ENCODE data around the gene EML6.

DNA sequence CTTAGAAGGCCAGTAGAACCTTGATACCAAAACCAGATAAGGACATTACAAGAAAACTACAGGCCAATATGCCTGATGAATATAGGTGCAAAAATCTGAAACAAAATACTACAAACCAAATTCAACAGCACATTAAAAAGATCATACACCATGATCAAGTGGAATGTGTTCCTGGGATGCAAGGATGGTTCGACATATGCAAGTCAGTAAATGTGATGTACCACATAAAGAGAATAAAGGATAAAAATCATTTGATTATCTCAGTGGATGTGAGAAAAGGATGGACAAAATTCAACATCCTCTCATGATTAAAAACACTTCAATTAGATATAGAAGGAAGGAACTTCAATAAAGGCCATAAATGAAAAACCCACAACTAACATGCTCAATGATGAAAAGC, 197.2 kb downstream of the EML6 start:
- TF ChIP-seq, protein P1, sequence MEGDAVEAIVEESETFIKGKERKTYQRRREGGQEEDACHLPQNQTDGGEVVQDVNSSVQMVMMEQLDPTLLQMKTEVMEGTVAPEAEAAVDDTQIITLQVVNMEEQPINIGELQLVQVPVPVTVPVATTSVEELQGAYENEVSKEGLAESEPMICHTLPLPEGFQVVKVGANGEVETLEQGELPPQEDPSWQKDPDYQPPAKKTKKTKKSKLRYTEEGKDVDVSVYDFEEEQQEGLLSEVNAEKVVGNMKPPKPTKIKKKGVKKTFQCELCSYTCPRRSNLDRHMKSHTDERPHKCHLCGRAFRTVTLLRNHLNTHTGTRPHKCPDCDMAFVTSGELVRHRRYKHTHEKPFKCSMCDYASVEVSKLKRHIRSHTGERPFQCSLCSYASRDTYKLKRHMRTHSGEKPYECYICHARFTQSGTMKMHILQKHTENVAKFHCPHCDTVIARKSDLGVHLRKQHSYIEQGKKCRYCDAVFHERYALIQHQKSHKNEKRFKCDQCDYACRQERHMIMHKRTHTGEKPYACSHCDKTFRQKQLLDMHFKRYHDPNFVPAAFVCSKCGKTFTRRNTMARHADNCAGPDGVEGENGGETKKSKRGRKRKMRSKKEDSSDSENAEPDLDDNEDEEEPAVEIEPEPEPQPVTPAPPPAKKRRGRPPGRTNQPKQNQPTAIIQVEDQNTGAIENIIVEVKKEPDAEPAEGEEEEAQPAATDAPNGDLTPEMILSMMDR (IDR thresholded peaks at IDR 0.05): no peak
- TF ChIP-seq POLR2AphosphoS5 (IDR thresholded peaks at IDR 0.05; ENCODE audit: low read depth, low read length): no peak
- TF ChIP-seq RFX5 (IDR thresholded peaks at IDR 0.05; ENCODE audit: low read length): no peak
- TF ChIP-seq, protein P2, sequence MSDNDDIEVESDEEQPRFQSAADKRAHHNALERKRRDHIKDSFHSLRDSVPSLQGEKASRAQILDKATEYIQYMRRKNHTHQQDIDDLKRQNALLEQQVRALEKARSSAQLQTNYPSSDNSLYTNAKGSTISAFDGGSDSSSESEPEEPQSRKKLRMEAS (IDR thresholded peaks at IDR 0.05; ENCODE audit: low read depth): no peak
- no peak for TF ChIP-seq TEAD4 (IDR thresholded peaks at IDR 0.05; ENCODE audit: borderline replicate concordance, insufficient read depth)
- TF ChIP-seq FOXM1 (IDR thresholded peaks at IDR 0.05; ENCODE audit: low read depth): no peak
- TF ChIP-seq SMC3 (IDR thresholded peaks at IDR 0.05; ENCODE audit: low read depth, low read length): no peak
- no peak for TF ChIP-seq CHD2 (IDR thresholded peaks at IDR 0.05; ENCODE audit: low read length, partially characterized antibody)
- TF ChIP-seq, protein P3, sequence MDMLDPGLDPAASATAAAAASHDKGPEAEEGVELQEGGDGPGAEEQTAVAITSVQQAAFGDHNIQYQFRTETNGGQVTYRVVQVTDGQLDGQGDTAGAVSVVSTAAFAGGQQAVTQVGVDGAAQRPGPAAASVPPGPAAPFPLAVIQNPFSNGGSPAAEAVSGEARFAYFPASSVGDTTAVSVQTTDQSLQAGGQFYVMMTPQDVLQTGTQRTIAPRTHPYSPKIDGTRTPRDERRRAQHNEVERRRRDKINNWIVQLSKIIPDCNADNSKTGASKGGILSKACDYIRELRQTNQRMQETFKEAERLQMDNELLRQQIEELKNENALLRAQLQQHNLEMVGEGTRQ (IDR thresholded peaks at IDR 0.05; ENCODE audit: borderline replicate concordance, low read depth, low read length): no peak
- TF ChIP-seq, protein P4, sequence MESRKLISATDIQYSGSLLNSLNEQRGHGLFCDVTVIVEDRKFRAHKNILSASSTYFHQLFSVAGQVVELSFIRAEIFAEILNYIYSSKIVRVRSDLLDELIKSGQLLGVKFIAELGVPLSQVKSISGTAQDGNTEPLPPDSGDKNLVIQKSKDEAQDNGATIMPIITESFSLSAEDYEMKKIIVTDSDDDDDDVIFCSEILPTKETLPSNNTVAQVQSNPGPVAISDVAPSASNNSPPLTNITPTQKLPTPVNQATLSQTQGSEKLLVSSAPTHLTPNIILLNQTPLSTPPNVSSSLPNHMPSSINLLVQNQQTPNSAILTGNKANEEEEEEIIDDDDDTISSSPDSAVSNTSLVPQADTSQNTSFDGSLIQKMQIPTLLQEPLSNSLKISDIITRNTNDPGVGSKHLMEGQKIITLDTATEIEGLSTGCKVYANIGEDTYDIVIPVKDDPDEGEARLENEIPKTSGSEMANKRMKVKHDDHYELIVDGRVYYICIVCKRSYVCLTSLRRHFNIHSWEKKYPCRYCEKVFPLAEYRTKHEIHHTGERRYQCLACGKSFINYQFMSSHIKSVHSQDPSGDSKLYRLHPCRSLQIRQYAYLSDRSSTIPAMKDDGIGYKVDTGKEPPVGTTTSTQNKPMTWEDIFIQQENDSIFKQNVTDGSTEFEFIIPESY (IDR thresholded peaks at IDR 0.05; ENCODE audit: borderline replicate concordance, low read depth): no peak
- no peak for TF ChIP-seq EP300 (IDR thresholded peaks at IDR 0.05; ENCODE audit: borderline replicate concordance in 1 of 2, low read depth in 1 of 2, low read length in 1 of 2)

All from SK-N-SH (cell line).